ENCODE results near the gene MAPK8.

DNA sequence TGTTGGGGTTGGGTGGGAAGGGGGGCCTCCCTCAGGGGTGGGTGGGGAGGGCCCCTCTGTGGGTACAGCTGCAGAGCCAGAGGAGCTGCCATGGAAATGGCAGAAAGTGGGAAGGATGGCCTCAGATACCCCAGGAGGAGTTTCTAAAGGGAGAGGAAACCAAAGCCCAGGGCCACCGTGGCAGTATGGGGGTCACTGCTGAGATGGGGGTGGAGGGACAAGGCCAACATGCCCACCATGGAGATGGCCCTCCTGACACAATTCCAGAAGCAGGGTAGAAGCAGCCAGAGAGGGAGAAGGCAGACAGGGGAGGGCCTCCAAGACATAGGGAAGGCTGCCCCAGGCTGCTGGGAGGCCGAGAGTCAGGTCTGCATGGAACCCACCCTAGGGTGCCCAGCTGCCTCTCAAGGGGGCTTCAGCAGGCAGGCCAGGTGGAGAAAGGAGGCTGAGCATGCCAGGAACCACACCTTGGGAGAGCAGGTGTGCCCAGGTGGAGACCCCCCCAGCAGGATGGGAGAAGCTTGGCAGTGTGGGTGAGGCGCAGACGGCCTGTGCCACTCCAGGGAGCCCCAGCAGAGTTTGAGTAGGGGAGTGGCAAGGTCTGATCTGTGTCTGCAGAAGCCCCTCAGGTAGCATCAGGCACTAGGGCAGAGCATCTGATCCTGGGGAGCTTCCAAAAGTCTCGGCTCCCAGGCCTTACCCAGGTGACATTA lies 151.6 kb downstream of the MAPK8 start:
- no peak for TF ChIP-seq CTCF (IDR thresholded peaks at IDR 0.05)
- no peak for TF ChIP-seq POLR2A (IDR thresholded peaks at IDR 0.05)
